Gastroesophageal sphincter (tissue), 4 donors: ENCODE data around the gene EGFLAM. TPM values are rescaled to one million over a fixed set of nuclear protein-coding genes. Genes with fewer than 3 reads are reported as not detected.

Source experiments
- ATAC-seq: fragments of 150-250 bp; one replicate; pipeline ENCODE4 v1.9.1; 2016; ENCODE audit warnings: mild to moderate bottlenecking, moderate library complexity
- H3K27ac ChIP-seq, 4 donors: fragments of 200-600 bp; sonication (generic) in 3 of 4; 1 replicate in 3 of 4; 2 replicates in 1 of 4; pipeline ENCODE4 v1.5.1; 2016 to 2019
- H3K27me3 ChIP-seq: fragments of 200-600 bp; sonication (generic); one replicate; pipeline ENCODE4 v1.5.1; 2019
- H3K36me3 ChIP-seq, 2 donors: fragments of 200-600 bp; sonication (generic); one replicate each; pipeline ENCODE4 v1.5.1; 2019; ENCODE audit warnings: control low read depth in 1 of 2
- H3K4me1 ChIP-seq, 3 donors: fragments of 200-600 bp; sonication (generic); 1 replicate in 2 of 3; 2 replicates in 1 of 3; pipeline ENCODE4 v1.5.1; 2016 to 2019; ENCODE audit warnings: control low read depth in 2 of 3
- H3K4me3 ChIP-seq, 2 donors: fragments of 200-600 bp; sonication (generic); one replicate each; pipeline ENCODE4 v1.5.1; 2019; ENCODE audit warnings: mild to moderate bottlenecking in 1 of 2, moderate library complexity in 1 of 2
- H3K9me3 ChIP-seq, 3 donors: fragments of 200-600 bp; sonication (generic); one replicate each; pipeline ENCODE4 v1.5.1; 2017 to 2019; ENCODE audit warnings: control low read depth in 2 of 3
- EP300 ChIP-seq: sonication (generic); formaldehyde crosslinking; IDR thresholded peaks from one replicate; pipeline ENCODE4 v1.6.1; 2017; ENCODE audit warnings: antibody characterized with exemption, mild to moderate bottlenecking
- POLR2A ChIP-seq, 2 donors: fragments of 450-650 bp; IDR thresholded peaks; one replicate each; pipeline ENCODE4 v1.6.1; 2017; ENCODE audit warnings: antibody characterized with exemption in 2 of 2, mild to moderate bottlenecking in 2 of 2, moderate library complexity in 1 of 2
- POLR2AphosphoS5 ChIP-seq: sonication (generic); formaldehyde crosslinking; IDR thresholded peaks from one replicate; pipeline ENCODE4 v1.6.1; 2017; ENCODE audit warnings: antibody characterized with exemption
- WGBS, 2 donors: methylation state at CpG; one replicate each; pipeline ENCODE4 v1.1.5; 2018; ENCODE audit warnings: low coverage in 1 of 2; 5-methylcytosine and 5-hydroxymethylcytosine counted together
- total RNA-seq, 4 donors: library from RNA; depleted of rRNA; stranded (reverse); fragments of >200 nt; gene quantifications; one replicate each; pipeline ENCODE4 v1.1.0, GENCODE V29; 2016
- TF ChIP-seq, protein P1 (sequence below), 4 experiments: fragments of 200-600 bp in 2 of 4; fragments of 450-650 bp in 2 of 4; sonication (generic) in 1 of 4; IDR thresholded peaks; one replicate each; pipeline ENCODE4 v1.5.1; 2017 to 2019; ENCODE audit warnings: antibody characterized with exemption in 4 of 4, mild to moderate bottlenecking in 2 of 4, moderate library complexity in 2 of 4

EGFLAM gene
- total RNA-seq, 4 donors from 2014 or later = 4.8 to 8.3 (median 7.7) TPM

DNA sequence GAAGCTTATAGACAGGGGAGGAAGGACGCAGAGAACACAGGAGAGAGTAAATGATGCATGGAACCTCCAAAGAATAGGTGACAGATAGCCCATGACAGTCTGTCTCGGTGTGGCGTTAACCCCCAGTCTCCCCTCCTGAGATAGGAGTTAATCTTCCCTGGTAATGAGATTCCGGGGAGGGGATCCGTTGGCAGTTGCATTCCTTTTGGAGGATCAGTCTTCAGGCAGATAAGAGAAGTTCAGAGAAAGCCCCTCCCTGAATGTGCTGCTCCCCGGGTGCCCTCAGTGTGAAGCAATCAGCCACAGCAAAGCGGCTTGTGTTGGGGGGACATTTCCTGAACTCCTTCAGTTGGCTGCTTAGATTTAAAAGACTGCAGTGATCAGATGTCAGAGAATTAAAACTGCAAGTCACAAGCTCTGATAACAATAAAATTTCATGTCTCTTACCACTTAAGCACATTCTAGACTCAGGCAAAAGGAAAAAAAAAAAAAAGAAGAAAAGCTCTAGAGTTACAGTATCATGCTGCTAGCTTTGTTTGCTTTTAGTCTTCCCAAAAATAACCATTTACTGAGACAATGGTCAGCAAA lies 121.1 kb downstream of the EGFLAM start:
- 48% methylated on average over 5 of the region's 7 CpGs; no CpG with 5 or more reads in 1 of the 2 donors for WGBS, 2 donors
- no peak for ATAC-seq
- TF ChIP-seq, protein P1, sequence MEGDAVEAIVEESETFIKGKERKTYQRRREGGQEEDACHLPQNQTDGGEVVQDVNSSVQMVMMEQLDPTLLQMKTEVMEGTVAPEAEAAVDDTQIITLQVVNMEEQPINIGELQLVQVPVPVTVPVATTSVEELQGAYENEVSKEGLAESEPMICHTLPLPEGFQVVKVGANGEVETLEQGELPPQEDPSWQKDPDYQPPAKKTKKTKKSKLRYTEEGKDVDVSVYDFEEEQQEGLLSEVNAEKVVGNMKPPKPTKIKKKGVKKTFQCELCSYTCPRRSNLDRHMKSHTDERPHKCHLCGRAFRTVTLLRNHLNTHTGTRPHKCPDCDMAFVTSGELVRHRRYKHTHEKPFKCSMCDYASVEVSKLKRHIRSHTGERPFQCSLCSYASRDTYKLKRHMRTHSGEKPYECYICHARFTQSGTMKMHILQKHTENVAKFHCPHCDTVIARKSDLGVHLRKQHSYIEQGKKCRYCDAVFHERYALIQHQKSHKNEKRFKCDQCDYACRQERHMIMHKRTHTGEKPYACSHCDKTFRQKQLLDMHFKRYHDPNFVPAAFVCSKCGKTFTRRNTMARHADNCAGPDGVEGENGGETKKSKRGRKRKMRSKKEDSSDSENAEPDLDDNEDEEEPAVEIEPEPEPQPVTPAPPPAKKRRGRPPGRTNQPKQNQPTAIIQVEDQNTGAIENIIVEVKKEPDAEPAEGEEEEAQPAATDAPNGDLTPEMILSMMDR (IDR thresholded peaks at IDR 0.05) = no peak
- no peak for TF ChIP-seq POLR2A (IDR thresholded peaks at IDR 0.05)
- TF ChIP-seq POLR2AphosphoS5 = no peak
- no peak for TF ChIP-seq EP300
- Histone ChIP-seq H3K4me3 (no peak overlapping the region), H3K27ac (no peak overlapping the region), H3K27me3 (peaks cover 17% of the 10 kb centered on the region), H3K9me3 (no peaks in the 10 kb centered on the region), H3K4me1 (no peaks in the 10 kb centered on the region), H3K36me3 (no peaks in the 10 kb centered on the region)

DNA sequence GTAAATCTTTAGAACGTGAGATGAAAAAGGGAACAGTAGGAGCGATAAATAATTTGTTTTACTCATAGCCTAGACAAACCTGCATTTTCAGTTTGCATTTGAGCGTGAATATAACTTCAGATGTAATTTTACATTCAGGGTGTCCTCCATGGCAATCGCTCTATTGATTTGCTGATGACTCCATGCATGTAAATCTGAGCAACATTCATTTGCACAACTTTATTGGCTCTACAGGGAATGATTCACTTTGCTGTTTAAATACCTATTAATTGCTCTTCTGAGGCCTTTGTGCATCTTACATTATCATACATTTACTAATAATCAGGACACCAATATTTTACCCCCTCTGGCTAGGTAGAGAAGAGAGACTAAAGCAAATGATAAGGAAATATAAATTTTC lies 122.2 kb downstream of the EGFLAM start:
- no peaks in the 10 kb centered on the region for H3K4me1 ChIP-seq
- no peaks in the 10 kb centered on the region for H3K9me3 ChIP-seq
- H3K27me3 ChIP-seq = peaks cover 17% of the 10 kb centered on the region
- no peak for ATAC-seq
- TF ChIP-seq, protein P1 (IDR thresholded peaks at IDR 0.05) = no peak
- TF ChIP-seq EP300 (no peak), POLR2AphosphoS5 (no peak), POLR2A (IDR thresholded peaks at IDR 0.05) (no peak)
- H3K27ac ChIP-seq = no peak overlapping the region
- H3K4me3 ChIP-seq = no peak overlapping the region
- H3K36me3 ChIP-seq = no peaks in the 10 kb centered on the region
- whole genome bisulfite sequencing, 2 donors = 88 to 89% methylated on average over 4 of the region's 4 CpGs

DNA sequence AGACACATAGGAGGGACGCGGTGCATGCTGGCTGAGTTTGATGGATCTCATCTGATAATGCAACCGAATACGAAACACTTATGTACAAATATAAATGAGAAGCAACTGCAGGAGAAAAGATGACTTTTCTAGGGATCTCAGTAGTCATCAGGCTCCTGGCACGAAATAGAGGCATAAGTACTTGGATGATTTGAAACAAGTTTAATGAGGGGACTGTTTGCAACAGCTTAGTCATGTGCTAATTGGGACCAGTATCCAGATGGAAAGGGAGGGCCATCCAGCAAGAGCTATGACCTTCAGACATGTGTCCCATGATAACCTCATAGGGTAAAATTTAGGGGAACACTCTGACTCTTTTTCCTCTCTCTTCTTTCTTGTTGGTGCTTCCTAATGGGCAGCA lies 123.0 kb downstream of the EGFLAM start:
- H3K9me3 ChIP-seq = no peaks in the 10 kb centered on the region
- ATAC-seq = no peak
- H3K36me3 ChIP-seq = no peaks in the 10 kb centered on the region
- H3K27ac ChIP-seq = no peak overlapping the region
- 71 to 94% methylated on average over 1 to 5 of the region's 5 CpGs for WGBS, 2 donors
- peaks cover 17% of the 10 kb centered on the region for H3K27me3 ChIP-seq
- TF ChIP-seq POLR2AphosphoS5 (no peak), POLR2A (IDR thresholded peaks at IDR 0.05) (no peak), EP300 (no peak)
- TF ChIP-seq, protein P1 (IDR thresholded peaks at IDR 0.05) = no peak
- no peaks in the 10 kb centered on the region for H3K4me1 ChIP-seq
- H3K4me3 ChIP-seq = no peak overlapping the region

DNA sequence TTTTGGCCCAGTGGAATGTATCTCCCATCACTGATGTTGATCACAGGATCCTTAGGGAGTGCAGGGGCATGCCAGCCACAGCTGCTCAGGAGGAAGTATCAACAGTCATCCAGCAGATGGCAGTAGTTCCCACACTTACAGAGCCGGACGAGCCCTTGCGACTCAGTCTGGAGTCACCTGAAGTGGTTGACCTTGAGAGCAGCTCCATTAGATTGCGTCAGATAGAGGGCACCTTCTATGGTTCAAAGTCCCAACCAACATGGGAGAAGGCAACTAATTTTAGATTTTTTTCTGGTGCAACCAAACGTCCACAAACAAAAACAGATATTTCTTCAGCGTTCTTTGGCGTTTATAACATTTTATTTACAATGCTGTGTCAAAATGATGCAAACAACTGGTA lies 124.5 kb downstream of the EGFLAM start:
- no peak for TF ChIP-seq POLR2AphosphoS5
- no peak for TF ChIP-seq POLR2A (IDR thresholded peaks at IDR 0.05)
- TF ChIP-seq, protein P1 (IDR thresholded peaks at IDR 0.05) = peak; percentile 47 to 81 (median 66)
- Histone ChIP-seq H3K27ac (no peak overlapping the region), H3K4me3 (no peak overlapping the region), H3K27me3 (peaks cover 13% of the 10 kb centered on the region), H3K9me3 (no peaks in the 10 kb centered on the region), H3K36me3 (no peaks in the 10 kb centered on the region), H3K4me1 (no peaks in the 10 kb centered on the region)
- ATAC-seq = peak; percentile 81
- 37 to 62% methylated on average over 4 to 6 of the region's 7 CpGs for WGBS, 2 donors

DNA sequence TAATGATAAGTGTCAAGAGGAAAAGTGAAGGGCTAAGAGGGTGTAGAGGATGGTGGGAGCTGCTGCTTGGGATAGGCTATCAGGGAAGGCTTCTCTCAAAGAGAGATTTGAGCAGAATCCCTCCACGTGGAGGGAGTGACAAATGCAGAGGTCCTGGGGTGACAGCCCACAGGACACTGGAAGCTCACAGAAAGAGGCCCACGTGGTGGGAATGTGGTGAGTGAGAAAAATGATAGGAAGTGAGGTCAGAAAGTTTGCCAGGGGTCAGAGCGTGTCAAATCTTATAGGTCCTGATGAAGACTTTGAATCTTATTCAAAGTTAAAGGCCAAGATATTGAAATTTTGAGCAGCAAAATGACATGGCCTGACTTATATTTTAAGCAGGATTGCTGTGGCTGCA lies 125.3 kb downstream of the EGFLAM start:
- H3K27me3 ChIP-seq = peaks cover 7% of the 10 kb centered on the region
- no peak overlapping the region for H3K4me3 ChIP-seq
- no peak for ATAC-seq
- H3K36me3 ChIP-seq = no peaks in the 10 kb centered on the region
- WGBS, 2 donors = 62 to 66% methylated on average over 3 of the region's 3 CpGs
- TF ChIP-seq POLR2AphosphoS5 (no peak), POLR2A (IDR thresholded peaks at IDR 0.05) (no peak), EP300 (no peak)
- TF ChIP-seq, protein P1 (IDR thresholded peaks at IDR 0.05) = no peak
- H3K27ac ChIP-seq = no peak overlapping the region
- H3K9me3 ChIP-seq = no peaks in the 10 kb centered on the region
- no peaks in the 10 kb centered on the region for H3K4me1 ChIP-seq
